H7 (cell line): ENCODE measurements around the gene TSHZ2. TPM values are rescaled to one million over a fixed set of nuclear protein-coding genes. Genes with fewer than 3 reads are reported as not detected.

Source experiments
- DNase-seq: peaks from one replicate; pipeline ENCODE4 v3.0.0; 2012
- H3K27me3 ChIP-seq: 2 replicates; pipeline ENCODE4 v1.6.0; 2011; ENCODE audit warnings: mild to moderate bottlenecking, low read length; ENCODE audit not compliant: control insufficient read depth, insufficient read depth
- H3K36me3 ChIP-seq: replicated peaks from 2 replicates; pipeline ENCODE4 v1.5.1; 2011; ENCODE audit warnings: low read length; ENCODE audit not compliant: control insufficient read depth, insufficient read depth
- H3K4me3 ChIP-seq: 2 replicates; pipeline ENCODE4 v1.5.1; 2011; ENCODE audit warnings: low read depth, mild to moderate bottlenecking, control low read depth, low read length, moderate library complexity; ENCODE audit not compliant: insufficient read depth
- total RNA-seq: library from RNA; depleted of rRNA; stranded (reverse); fragments of >200 nt; shearing (Covaris generic); gene quantifications from 2 replicates; pipeline ENCODE4 v1.2.3, GENCODE V29; 2014

The TSHZ2 gene
- total RNA-seq, 1 experiment from 2014 or later, result 0.31 TPM

DNA sequence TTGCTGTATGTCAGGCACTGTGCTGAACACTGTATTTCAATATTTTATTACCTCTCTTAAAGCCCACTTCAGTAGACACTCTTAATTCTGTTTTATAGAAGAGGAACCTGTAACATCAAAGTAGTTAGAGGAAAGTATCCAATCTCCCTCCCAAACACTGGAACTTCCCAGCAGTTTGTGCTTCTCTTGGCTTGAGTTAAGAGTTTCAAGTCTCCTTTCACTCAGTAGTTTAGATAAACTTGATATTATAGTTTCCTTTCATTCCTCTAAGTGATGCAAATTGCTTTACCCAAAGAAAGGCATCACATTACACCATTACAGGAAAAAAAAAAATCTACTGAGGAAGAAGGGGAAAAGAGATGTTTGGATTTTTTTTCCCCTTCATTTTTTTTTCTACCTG lies 164.3 kb downstream of the TSHZ2 start:
- DNase-seq, result no peak
- no peak overlapping the region for H3K4me3 ChIP-seq
- H3K36me3 ChIP-seq, result no peaks in the 10 kb centered on the region
- no peaks in the 10 kb centered on the region for H3K27me3 ChIP-seq

DNA sequence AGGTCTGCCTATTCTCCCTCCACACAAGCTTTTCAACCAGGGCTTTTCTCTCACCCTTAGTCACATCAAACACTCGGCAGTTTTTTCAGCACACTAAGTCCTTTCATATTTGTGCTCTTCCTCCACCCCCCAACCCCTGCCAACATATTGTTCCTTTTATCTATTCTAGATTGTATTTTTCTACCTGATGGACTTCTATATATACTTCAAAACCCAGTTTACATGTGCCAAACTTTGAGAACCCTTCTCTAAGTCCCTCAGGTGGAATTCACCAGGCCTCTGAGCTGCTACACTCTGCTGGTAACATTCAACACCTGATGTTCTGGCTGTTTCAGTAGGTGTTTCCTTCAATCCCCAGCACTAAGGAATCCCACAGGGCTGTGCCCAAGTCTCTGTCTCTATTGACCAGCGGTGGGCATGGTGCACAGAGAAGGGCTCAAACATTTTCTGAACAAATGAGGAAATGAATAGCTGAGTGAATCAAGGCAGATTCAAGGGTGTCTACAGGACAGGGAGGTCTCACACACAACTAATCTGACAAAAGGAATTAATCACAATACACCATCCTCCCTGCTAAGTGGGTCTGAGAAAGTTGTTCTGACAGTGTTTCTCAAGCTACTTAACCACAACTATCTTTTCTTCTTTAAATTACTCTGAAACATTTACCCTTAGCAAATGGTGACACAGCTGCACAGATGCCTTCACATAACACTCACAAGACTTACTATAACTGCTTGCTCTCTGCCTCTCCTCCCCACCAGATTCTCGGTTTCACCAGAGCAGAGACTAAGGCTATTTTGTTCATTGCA lies 166.5 kb downstream of the TSHZ2 start:
- Histone ChIP-seq H3K27me3 (no peaks in the 10 kb centered on the region), H3K4me3 (no peak overlapping the region), H3K36me3 (no peaks in the 10 kb centered on the region)
- no peak for DNase-seq

DNA sequence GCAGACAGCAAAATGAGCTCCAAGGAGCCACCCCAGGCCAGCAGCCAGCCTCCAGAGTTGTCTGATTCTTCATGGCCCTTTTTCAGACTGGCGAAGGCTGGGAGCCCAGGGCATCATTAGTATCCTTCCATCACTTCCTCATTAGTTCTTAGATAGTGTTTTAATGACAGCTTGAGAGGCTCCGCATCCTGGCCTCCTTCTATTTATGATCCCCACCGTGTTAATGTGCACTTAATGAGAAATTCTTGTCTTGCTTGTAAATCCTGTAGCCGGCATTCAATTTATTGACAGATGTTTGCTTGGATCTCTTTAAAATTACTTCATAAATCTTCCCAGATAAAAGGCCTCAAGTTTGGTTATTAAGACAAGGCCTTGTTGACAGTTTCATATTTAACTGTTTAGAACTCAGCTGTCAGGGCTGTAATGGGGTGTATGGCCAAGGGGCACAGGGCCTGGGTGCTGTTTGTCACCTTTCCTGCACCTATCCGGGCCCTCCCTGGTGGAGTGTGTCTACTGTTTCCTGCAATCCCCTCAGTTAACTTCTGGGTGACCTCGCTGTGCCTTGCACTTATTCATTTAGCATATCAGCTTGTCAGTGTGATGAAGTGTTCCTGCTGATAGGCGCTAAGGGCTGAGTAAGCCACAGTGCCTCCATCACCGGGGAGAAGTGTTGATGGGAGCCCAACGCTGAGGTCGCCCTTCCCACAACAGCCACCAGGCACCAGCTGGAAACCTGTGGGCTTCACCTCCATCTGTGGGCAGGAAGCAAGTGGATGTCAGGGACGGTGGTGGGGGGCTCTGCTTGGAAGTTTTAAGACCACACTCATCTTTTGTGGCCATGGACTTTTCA lies 169.3 kb downstream of the TSHZ2 start:
- DNase-seq, result no peak
- Histone ChIP-seq H3K27me3 (no peaks in the 10 kb centered on the region), H3K4me3 (no peak overlapping the region), H3K36me3 (no peaks in the 10 kb centered on the region)

DNA sequence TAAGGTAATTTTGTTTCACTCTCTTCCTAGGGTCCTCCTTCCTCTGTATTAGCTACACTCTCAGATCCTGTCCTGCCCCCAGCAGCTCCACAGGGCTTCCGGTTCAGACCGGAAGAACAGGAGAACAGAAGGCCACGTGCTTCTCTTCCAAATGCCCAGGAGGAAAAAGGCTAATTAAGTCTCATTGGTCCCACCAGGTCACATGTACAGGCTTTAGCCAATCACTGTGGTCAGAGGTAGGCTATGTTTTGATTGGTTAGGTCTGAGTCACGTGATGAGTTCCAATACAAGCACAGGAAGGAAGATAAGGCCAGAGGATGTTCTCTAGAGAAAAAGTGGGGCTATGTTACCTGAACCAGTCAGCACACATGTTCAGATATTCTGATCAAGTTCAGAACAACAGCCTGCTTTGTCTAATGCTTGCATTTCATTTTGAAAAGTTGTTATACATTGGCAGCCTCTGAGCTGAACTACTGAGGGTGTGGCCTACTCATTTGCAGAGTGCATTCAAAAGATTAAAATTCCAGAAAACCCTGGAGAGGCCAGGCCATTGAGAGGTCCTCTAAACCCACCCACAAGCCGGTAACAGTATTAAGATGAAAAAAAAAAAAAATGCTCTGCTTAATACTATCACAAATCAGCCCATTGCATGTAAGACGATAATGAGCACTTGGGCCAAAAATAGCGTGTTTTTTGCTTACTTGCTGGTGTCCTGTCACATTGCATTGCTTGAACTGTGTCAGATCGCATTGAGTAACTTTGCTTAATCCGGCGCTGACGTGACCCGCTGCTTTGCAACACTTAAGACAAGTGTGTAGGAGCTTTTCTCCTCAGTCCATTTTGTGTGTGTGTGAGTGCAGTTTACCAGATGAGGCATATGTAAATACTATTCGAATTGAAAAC lies 170.3 kb downstream of the TSHZ2 start:
- no peak overlapping the region for H3K4me3 ChIP-seq
- no peak for DNase-seq
- H3K36me3 ChIP-seq, result no peaks in the 10 kb centered on the region
- H3K27me3 ChIP-seq, result no peaks in the 10 kb centered on the region

DNA sequence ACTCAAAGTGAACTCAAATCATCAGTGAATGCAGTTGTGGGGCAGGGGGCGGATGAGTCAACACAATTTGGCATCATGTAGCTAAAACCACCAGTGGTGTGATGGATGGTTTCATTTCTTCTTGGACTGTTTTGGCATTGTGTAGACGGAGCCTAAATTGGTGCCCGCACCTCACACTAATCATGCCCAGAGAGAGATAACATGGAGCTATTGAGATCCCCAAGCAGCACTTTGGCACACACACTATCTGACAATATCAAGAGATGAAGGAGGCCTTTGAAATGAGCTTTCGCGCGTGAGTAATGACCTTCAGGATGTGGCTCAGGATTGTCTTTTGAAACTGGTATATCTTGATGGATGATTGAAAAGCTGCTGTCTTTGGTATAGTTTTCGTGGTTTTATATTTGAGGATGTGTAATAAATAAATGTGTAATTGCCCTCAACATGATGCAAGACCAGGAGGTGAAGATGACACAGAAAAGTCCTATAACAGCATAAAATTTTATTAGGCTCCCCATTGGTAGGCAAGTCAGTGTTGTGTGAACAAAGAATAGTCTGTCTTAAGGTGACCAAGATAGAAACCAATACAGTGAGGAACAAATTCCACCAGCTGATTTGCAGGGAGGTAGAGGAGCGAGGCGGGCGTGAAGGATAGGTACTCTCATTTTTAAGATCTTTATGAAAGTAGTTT lies 174.2 kb downstream of the TSHZ2 start:
- no peaks in the 10 kb centered on the region for H3K36me3 ChIP-seq
- no peak for DNase-seq
- no peak overlapping the region for H3K4me3 ChIP-seq
- H3K27me3 ChIP-seq, result no peaks in the 10 kb centered on the region

DNA sequence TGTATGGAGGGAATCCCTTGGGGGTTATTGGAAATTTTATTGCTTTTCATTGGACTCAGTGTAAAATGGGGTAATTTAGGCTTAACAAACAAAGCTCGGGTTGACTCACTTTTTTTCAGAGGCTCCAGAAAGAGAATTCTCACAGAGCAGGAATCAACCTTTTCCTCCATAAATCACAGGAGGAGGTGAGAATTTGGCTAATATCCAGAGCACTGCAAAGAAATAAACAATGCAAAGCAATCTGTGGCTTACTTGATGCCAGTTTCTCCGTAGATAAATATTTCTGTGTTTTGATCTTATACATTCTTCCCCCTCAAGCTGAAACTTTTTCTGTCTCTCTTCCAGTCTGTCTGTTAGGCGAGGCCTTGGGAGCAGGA lies 176.6 kb downstream of the TSHZ2 start:
- H3K36me3 ChIP-seq, result no peaks in the 10 kb centered on the region
- no peak for DNase-seq
- H3K4me3 ChIP-seq, result no peak overlapping the region
- H3K27me3 ChIP-seq, result no peaks in the 10 kb centered on the region

DNA sequence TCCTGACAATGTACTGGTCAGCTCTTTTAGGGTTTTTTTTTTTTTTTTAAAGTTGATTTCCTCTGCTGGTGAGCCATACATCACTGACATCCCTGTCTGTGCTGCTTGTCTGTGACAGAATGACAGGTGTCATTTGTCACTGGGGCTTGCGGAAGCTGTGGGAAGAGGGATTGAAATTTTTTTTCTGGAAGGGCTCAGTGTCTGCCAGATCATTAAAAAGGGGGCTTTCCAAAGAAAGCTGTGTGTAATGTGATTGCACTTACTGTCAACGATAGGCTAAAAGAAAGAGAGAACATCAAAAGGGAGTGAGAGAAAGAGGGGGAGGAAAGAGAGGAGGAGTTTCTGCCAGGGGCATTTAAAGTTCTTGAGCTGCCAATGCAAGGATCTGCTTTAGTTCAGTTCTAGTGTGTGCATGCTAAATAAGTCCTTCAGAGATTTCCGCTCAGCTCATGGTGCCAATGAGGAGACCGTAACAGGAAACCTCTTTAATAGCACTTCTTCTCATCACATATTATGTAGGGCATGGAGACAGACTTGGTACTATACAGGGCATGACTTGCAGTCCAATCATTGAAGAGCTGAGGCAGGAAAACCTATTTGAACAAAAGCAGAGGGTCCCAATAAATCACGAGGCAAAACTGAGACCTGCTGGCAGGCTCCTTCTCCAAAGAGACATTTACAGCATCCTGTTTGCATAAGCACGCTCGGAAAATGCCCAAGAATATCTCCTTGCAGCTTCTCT lies 177.2 kb downstream of the TSHZ2 start:
- no peak overlapping the region for H3K4me3 ChIP-seq
- no peaks in the 10 kb centered on the region for H3K36me3 ChIP-seq
- DNase-seq, result no peak
- H3K27me3 ChIP-seq, result no peaks in the 10 kb centered on the region

DNA sequence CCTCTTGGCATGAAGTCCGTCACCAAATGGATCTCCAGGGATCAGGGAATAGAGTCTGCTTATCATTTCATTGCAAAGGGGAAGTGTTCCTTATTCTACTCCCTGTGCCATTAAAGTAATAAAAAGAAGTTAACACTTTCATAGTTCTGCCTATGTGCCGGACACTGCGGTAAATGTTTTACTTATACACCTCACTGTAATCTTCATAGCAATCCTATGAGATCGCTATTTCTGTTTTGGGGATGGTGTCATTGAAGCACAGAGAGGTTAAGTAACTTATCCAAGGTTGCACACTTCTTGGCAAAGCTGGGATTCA lies 177.7 kb downstream of the TSHZ2 start:
- no peaks in the 10 kb centered on the region for H3K36me3 ChIP-seq
- H3K27me3 ChIP-seq, result no peaks in the 10 kb centered on the region
- H3K4me3 ChIP-seq, result no peak overlapping the region
- DNase-seq, result no peak

DNA sequence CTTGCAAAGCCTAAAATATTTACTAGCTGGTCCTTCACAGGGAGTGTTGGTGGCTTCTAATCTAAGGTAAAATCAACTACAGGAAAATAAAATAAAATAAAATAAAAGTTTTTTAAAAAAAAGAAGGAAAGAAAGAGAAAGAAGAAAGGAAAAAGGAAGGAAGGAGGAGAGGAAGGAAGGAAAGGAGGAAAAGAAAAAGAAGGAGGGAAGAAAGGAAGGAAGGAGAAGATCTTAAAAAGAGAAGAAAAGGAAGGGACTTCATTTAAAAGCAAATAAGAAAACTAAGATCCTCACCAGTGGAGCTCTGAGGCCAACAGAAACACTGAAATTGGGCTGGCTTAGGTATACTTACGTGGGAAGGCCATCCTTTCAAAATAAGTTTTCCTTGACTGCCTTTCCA lies 178.4 kb downstream of the TSHZ2 start:
- Histone ChIP-seq H3K36me3 (no peaks in the 10 kb centered on the region), H3K4me3 (no peak overlapping the region), H3K27me3 (no peaks in the 10 kb centered on the region)
- no peak for DNase-seq

DNA sequence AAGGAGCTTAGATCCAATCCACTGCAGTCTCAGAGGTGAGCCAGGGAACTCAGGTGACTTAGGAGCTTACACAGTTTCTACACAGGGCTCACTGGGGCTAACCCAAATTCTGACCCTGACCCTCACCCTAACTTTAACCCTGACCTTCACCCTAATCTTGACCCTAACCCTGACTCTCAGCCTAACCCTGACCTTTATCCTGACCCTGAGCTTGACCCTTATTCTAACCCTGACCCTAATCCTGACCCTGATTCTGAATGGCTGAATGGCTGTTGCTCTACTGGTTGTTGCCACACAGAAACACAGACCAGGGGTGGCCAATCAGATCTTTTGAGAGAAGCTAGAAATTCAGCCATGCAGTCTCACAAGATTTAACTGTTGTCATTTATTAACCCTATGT lies 180.1 kb downstream of the TSHZ2 start:
- no peak for DNase-seq
- Histone ChIP-seq H3K27me3 (no peaks in the 10 kb centered on the region), H3K36me3 (no peaks in the 10 kb centered on the region)

DNA sequence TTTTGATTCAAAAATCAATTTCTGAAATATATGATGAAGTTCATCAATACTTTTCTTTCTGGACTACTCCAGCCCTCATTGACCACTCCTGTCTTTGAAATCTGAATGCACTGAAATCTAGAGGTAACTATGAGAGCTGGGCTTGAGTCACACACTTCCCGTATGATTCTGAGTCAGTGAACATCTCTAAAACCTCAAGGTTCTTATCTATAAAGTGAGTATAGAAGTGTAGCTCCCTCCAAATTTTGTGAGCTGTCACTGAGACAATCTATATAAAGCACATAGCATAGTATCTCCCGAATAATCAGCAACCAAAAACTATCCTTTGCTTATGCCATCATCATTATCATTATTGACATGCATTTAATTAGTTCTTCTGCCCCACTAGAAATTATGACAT lies 182.4 kb downstream of the TSHZ2 start:
- DNase-seq, result no peak
- Histone ChIP-seq H3K4me3 (no peak overlapping the region), H3K36me3 (no peaks in the 10 kb centered on the region), H3K27me3 (no peaks in the 10 kb centered on the region)

More for the DNA sequence above, 180.1 kb downstream of the TSHZ2 start:
- H3K4me3 ChIP-seq, result no peak overlapping the region

DNA sequence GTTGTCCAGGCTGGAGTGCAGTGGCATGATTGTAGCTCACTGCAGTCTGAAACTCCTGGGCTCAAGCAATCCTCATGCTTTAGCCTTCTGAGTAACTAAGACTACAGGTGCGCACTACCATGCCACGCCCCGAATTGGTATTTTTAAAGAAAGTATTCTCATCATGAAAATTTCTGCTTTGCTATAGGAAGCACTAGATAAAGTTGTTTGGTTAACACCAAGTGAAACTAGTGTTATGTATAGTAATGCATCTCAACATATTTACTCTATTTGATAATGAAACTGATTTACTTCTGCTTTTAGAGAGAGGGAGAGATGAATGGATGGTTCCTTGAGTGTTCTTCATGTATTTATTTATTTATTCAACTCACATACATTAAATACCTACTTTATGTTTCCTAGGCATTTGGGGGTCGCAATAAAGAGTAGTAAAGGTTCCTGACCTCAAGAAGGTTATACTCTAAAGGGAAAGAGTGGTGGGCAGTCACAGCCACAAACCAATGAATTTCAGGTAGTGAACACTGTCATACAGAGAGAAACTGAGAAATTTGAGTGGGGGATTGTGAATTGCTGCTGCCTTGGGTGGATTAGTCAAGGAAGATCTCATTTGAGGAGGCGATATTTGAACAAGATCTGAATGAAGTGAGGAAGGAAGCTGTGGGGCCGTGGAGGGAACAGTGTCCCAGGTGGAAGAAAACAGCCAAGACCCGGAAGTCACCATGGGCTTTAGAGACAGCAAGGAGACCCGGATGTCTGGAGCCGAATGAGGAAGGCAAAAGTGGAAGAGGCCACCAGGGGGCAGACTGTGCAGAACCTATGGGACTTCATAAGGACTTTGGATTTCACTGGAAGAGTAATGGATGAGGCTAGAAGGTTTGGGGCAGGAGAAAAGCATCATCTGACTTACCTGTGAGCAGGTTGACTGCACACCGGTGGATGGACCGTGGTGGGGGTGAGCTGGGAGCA lies 185.6 kb downstream of the TSHZ2 start:
- H3K36me3 ChIP-seq, result no peaks in the 10 kb centered on the region
- peak; percentile 66 for DNase-seq

DNA sequence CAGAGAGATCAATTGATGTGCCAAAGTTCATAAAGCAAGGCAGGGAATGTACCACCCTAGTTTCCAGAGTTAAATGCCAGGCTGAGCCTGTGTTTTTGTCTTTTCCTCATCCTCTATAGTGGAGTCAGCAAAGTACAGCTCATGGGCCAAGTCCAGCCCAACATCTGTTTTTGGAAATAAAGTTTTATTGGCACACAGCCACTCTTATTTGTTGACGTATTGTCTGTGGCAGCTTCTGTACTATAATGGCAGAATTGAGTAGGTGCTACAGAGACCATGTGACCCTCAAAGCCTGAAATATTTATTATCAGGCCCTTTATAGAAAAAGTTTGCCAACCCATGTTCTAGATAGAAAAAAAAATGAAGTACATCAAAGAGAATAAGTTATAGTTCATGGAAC lies 187.0 kb downstream of the TSHZ2 start:
- H3K4me3 ChIP-seq, result no peak overlapping the region
- no peaks in the 10 kb centered on the region for H3K27me3 ChIP-seq
- no peak for DNase-seq
- no peaks in the 10 kb centered on the region for H3K36me3 ChIP-seq

More for the DNA sequence above, 185.6 kb downstream of the TSHZ2 start:
- H3K4me3 ChIP-seq, result no peak overlapping the region
- H3K27me3 ChIP-seq, result no peaks in the 10 kb centered on the region
